K562 (cell line): ENCODE results near the gene MRPL30. TPM values are rescaled to one million over a fixed set of nuclear protein-coding genes. Genes with fewer than 3 reads are reported as not detected.
A peak's percentile ranks its signal among the peaks of the same experiment; 100 is the strongest.

Source experiments
- MAFK ChIP-seq: IDR thresholded peaks from 2 replicates; pipeline ENCODE4 v1.6.1; 2011; ENCODE audit warnings: low read length, improper control_type of control experiment
- MAZ ChIP-seq, 2 experiments: fragments of 450-650 bp in 1 of 2; sonication (generic) in 1 of 2; formaldehyde crosslinking; IDR thresholded peaks in 1 of 2; conservative IDR thresholded peaks in 1 of 2; 2 replicates each; pipeline versions ENCODE4 v1.4.0 to v1.5.0; 2020; ENCODE audit warnings: mild to moderate bottlenecking in 1 of 2, missing genetic modification reagents in 1 of 2
- TARDBP ChIP-seq: fragments of 450-650 bp; IDR thresholded peaks from 2 replicates; pipeline ENCODE4 v1.6.1; 2016
- ZNF3 ChIP-seq: fragments of 250-450 bp; sonication (Bioruptor Pico); IDR thresholded peaks from 2 replicates; pipeline ENCODE4 v1.5.0; 2021; ENCODE audit warnings: mild to moderate bottlenecking, moderate library complexity
- ZNF384 ChIP-seq: IDR thresholded peaks from 2 replicates; pipeline ENCODE4 v1.6.1; 2012; ENCODE audit warnings: low read depth, low read length, improper control_type of control experiment
- polyA plus RNA-seq, 8 experiments: library from polyadenylated mRNA; depleted of rRNA in 4 of 8; stranded (reverse) in 5 of 8; unstranded in 3 of 8; fragments of >200 nt; fragmentation: Nextera tagmentation in 2 of 8; fragmentation: Illumina TruSeq in 1 of 8; extraction: Ambion mirVana in 2 of 8; extraction: Trizol in 1 of 8; gene quantifications; 2 replicates each; pipeline versions ENCODE4 v1.2.1 to v1.2.3, GENCODE V29; 2011 to 2014; ENCODE audit warnings: inconsistent platforms in 1 of 8, missing spikeins in 1 of 8
- total RNA-seq, 7 experiments: library from RNA; depleted of rRNA in 6 of 7; stranded (reverse); fragments of >200 nt in 6 of 7; fragmentation: Illumina TruSeq in 2 of 7; extraction: Trizol in 2 of 7; gene quantifications; 2 replicates each; pipeline versions ENCODE4 v1.2.1 to v1.2.3, GENCODE V29; 2011 to 2021; ENCODE audit warnings: low replicate concordance in 1 of 7
- TF ChIP-seq, protein P1 (sequence below), 2 experiments: fragments of 450-650 bp in 1 of 2; sonication (generic) in 1 of 2; formaldehyde crosslinking in 1 of 2; IDR thresholded peaks; 2 replicates each; pipeline versions ENCODE4 v1.7.1 to v1.9.0; 2016 to 2022; ENCODE audit warnings: inconsistent platforms in 1 of 2, mild to moderate bottlenecking in 1 of 2, missing genetic modification reagents in 1 of 2
- TF ChIP-seq, protein P2 (sequence below): fragments of 450-650 bp; IDR thresholded peaks from 2 replicates; pipeline ENCODE4 v1.6.1; 2016; ENCODE audit warnings: antibody characterized with exemption
- TF ChIP-seq, protein P3 (sequence below), 2 experiments: IDR thresholded peaks; 2 replicates each; pipeline ENCODE4 v1.6.1; 2011; ENCODE audit warnings: borderline replicate concordance in 1 of 2, control low read depth in 1 of 2, low read depth in 1 of 2, low read length in 1 of 2, mild to moderate bottlenecking in 1 of 2, mixed read lengths in 1 of 2, moderate library complexity in 1 of 2; ENCODE audit not compliant: insufficient read depth in 1 of 2, insufficient read length in 1 of 2, poor library complexity in 1 of 2, severe bottlenecking in 1 of 2; ENCODE audit errors: extremely low read depth in 1 of 2
- TF ChIP-seq, protein P4 (sequence below): fragments of 250-450 bp; sonication (Bioruptor Pico); IDR thresholded peaks from 2 replicates; pipeline ENCODE4 v1.5.0; 2021; ENCODE audit warnings: mild to moderate bottlenecking, borderline replicate concordance

Gene MRPL30
- total and polyA plus RNA-seq, 9 of the 15 experiments (the other 6 are each of a cell fraction or from before 2014, with no cell fraction given) = 63.3 to 130 (median 87.0) TPM

DNA sequence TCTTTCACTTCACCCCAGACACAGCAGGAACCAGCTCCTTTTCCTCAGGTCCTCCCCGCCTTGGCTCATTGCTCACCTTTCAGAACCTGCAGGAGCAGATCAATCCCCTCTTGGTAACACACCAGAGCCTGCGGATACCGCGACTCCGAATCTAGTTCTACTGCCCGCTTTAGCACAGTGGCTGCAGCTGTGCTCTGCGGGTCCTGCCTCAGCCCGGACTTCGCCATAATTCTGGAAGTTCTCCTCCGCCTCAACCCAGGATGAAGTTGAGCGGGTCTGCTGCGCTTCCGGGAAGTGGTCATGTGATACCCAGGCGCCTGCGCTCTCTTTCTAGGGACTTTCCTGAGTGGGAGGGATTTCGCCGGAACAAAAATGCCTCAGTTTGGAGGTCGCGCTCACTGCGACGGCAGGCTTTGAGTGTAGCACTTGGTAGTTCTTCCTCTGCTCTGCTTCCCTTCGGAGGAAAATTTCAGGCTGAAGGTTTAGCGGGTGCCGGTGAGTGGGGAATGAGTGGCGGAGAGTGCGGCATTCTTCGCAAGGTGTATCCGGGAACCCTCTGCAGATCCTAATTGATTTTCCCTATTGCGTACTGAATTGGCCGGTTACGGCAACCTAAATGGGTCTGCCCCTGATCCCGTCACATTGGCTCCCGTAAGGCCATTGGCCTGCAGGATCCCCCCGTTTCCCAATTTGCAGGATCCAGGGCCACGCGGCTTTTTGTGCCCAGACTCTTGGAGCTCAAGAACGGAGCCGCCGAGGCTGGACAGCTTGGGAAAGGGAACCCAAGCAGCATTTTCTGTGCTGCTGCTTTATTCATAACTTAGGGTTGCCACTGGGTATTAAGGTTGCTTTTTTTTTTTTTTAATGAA, at the start of gene MRPL30, which contains the start of gene MITD1 (continued):
- TF ChIP-seq, protein P1, sequence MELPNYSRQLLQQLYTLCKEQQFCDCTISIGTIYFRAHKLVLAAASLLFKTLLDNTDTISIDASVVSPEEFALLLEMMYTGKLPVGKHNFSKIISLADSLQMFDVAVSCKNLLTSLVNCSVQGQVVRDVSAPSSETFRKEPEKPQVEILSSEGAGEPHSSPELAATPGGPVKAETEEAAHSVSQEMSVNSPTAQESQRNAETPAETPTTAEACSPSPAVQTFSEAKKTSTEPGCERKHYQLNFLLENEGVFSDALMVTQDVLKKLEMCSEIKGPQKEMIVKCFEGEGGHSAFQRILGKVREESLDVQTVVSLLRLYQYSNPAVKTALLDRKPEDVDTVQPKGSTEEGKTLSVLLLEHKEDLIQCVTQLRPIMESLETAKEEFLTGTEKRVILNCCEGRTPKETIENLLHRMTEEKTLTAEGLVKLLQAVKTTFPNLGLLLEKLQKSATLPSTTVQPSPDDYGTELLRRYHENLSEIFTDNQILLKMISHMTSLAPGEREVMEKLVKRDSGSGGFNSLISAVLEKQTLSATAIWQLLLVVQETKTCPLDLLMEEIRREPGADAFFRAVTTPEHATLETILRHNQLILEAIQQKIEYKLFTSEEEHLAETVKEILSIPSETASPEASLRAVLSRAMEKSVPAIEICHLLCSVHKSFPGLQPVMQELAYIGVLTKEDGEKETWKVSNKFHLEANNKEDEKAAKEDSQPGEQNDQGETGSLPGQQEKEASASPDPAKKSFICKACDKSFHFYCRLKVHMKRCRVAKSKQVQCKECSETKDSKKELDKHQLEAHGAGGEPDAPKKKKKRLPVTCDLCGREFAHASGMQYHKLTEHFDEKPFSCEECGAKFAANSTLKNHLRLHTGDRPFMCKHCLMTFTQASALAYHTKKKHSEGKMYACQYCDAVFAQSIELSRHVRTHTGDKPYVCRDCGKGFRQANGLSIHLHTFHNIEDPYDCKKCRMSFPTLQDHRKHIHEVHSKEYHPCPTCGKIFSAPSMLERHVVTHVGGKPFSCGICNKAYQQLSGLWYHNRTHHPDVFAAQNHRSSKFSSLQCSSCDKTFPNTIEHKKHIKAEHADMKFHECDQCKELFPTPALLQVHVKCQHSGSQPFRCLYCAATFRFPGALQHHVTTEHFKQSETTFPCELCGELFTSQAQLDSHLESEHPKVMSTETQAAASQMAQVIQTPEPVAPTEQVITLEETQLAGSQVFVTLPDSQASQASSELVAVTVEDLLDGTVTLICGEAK (IDR thresholded peaks at IDR 0.05) = peak; percentile 98
- TF ChIP-seq, protein P1 (CRISPR knock-in tag; IDR thresholded peaks at IDR 0.05) = no peak
- TF ChIP-seq MAFK (no peak), ZNF3 (no peak), ZNF384 (peak; percentile 22; the same call in 1 of the 2 replicates), TARDBP (peak; percentile 49; the same call in 1 of the 2 replicates), MAZ (CRISPR knock-in tag; conservative IDR thresholded peaks at IDR 0.05 in 1 of 2, IDR thresholded peaks at IDR 0.05 in 1 of 2) (peak; percentile 69 to 88; a peak in 3 of 4 replicates)
- TF ChIP-seq, protein P2, sequence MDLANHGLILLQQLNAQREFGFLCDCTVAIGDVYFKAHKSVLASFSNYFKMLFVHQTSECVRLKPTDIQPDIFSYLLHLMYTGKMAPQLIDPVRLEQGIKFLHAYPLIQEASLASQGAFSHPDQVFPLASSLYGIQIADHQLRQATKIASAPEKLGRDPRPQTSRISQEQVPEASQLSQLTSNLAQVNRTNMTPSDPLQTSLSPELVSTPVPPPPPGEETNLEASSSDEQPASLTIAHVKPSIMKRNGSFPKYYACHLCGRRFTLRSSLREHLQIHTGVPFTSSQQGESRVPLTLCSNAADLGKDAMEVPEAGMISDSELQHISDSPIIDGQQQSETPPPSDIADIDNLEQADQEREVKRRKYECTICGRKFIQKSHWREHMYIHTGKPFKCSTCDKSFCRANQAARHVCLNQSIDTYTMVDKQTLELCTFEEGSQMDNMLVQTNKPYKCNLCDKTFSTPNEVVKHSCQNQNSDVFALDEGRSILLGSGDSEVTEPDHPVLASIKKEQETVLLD = peak; percentile 84
- TF ChIP-seq, protein P3, sequence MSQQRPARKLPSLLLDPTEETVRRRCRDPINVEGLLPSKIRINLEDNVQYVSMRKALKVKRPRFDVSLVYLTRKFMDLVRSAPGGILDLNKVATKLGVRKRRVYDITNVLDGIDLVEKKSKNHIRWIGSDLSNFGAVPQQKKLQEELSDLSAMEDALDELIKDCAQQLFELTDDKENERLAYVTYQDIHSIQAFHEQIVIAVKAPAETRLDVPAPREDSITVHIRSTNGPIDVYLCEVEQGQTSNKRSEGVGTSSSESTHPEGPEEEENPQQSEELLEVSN (IDR thresholded peaks at IDR 0.05; ENCODE audit: borderline replicate concordance in 1 of 2, extremely low read depth in 1 of 2, insufficient read depth in 1 of 2, insufficient read length in 1 of 2, low read depth in 1 of 2, low read length in 1 of 2, poor library complexity in 1 of 2, severe bottlenecking in 1 of 2) = peak; percentile 56 to 78
- TF ChIP-seq, protein P4, sequence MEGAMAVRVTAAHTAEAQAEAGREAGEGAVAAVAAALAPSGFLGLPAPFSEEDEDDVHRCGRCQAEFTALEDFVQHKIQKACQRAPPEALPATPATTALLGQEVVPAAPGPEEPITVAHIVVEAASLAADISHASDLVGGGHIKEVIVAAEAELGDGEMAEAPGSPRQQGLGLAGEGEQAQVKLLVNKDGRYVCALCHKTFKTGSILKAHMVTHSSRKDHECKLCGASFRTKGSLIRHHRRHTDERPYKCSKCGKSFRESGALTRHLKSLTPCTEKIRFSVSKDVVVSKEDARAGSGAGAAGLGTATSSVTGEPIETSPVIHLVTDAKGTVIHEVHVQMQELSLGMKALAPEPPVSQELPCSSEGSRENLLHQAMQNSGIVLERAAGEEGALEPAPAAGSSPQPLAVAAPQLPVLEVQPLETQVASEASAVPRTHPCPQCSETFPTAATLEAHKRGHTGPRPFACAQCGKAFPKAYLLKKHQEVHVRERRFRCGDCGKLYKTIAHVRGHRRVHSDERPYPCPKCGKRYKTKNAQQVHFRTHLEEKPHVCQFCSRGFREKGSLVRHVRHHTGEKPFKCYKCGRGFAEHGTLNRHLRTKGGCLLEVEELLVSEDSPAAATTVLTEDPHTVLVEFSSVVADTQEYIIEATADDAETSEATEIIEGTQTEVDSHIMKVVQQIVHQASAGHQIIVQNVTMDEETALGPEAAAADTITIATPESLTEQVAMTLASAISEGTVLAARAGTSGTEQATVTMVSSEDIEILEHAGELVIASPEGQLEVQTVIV = no peak
